HepG2 (cell line): Measurements from ENCODE around the gene CACNG4. TPM values are rescaled to one million over a fixed set of nuclear protein-coding genes. Genes with fewer than 3 reads are reported as not detected.
A peak's percentile ranks its signal among the peaks of the same experiment; 100 is the strongest.

ENCODE experiments used
- ATAC-seq: fragments of 200-7000 bp; cut with Tn5 transposase; 3 replicates; pipeline ENCODE4 v1.9.1; 2020; ENCODE audit warnings: mild to moderate bottlenecking, moderate library complexity
- BruUV-seq: library from RNA; stranded (reverse); fragments of 400-500 nt; replicated peaks from 2 replicates; lab custom pipeline; 2021; lab: Mats Ljungman, UMichigan
- CTCF ChIA-PET: fragments of 300-600 bp; formaldehyde crosslinking; extraction: SDS; loops from one replicate; lab custom pipeline; 2021; ENCODE audit warnings: low total read pairs, inconsistent platforms, low intra/inter-chr PET ratio; lab: Yijun Ruan, JAX
- POLR2A ChIA-PET: fragments of 350-600 bp; sonication (Branson Sonifier 250); formaldehyde crosslinking; loops from one replicate; lab custom pipeline; 2020; ENCODE audit warnings: antibody characterized with exemption, inconsistent platforms; lab: Yijun Ruan, JAX
- DNase-seq: peaks from one replicate; pipeline ENCODE4 v3.0.0-alpha.2; 2015; ENCODE audit warnings: low spot score
- FAIRE-seq: peaks from 3 replicates; lab custom pipeline; 2011; peaks lifted over from hg19 to GRCh38; lab: Jason Lieb, UNC
- H2AFZ ChIP-seq: one replicate; pipeline ENCODE4 v1.6.1; 2011; ENCODE audit warnings: low read length, inconsistent platforms
- H3K27ac ChIP-seq: fragments of 300-600 bp; 3 replicates; pipeline ENCODE4 v1.8.0; 2011; ENCODE audit warnings: mixed run types, mild to moderate bottlenecking, mixed read lengths, low read length, inconsistent platforms; ENCODE audit not compliant: insufficient read depth; ENCODE audit errors: extremely low read length
- H3K27me3 ChIP-seq, 2 experiments: fragments of 200-600 bp in 1 of 2; 2 replicates in 1 of 2; 3 replicates in 1 of 2; pipeline versions ENCODE4 v1.6.0 to v1.8.0; 2011; ENCODE audit warnings: low read length in 2 of 2, mild to moderate bottlenecking in 2 of 2, moderate library complexity in 2 of 2, inconsistent platforms in 1 of 2; ENCODE audit not compliant: insufficient read depth in 2 of 2, control insufficient read depth in 1 of 2
- H3K36me3 ChIP-seq, 2 experiments: fragments of 200-600 bp in 1 of 2; replicated peaks in 1 of 2; 2 replicates in 1 of 2; 3 replicates in 1 of 2; pipeline versions ENCODE4 v1.5.1 to v1.8.0; 2011; ENCODE audit warnings: low read length in 2 of 2, inconsistent platforms in 1 of 2; ENCODE audit not compliant: insufficient read depth in 2 of 2, control insufficient read depth in 1 of 2
- H3K4me1 ChIP-seq: 2 replicates; pipeline ENCODE4 v1.5.1; 2012; ENCODE audit warnings: low read length, inconsistent platforms; ENCODE audit not compliant: insufficient read depth
- H3K4me2 ChIP-seq: 2 replicates; pipeline ENCODE4 v1.6.0; 2011; ENCODE audit warnings: low read depth, low read length, inconsistent platforms
- H3K4me3 ChIP-seq, 3 experiments: fragments of 200-600 bp in 1 of 3; sonication (generic), shearing (Covaris generic) in 1 of 3; replicated peaks in 1 of 3; 2 replicates each; pipeline ENCODE4 v1.5.1; 2011 to 2016; ENCODE audit warnings: low read length in 3 of 3, inconsistent platforms in 2 of 3, low read depth in 2 of 3, mild to moderate bottlenecking in 2 of 3, control low read depth in 1 of 3, mixed read lengths in 1 of 3; ENCODE audit not compliant: insufficient read depth in 1 of 3
- H3K79me2 ChIP-seq: one replicate; pipeline ENCODE4 v1.6.1; 2011; ENCODE audit warnings: low read length, inconsistent platforms; ENCODE audit not compliant: insufficient read depth
- H3K9ac ChIP-seq: 2 replicates; pipeline ENCODE4 v1.6.0; 2011; ENCODE audit warnings: mild to moderate bottlenecking, low read depth, low read length, inconsistent platforms; ENCODE audit not compliant: insufficient read depth
- H3K9me3 ChIP-seq: 2 replicates; pipeline ENCODE4 v1.5.1; 2012; ENCODE audit warnings: mild to moderate bottlenecking, low read length
- H4K20me1 ChIP-seq: 2 replicates; pipeline ENCODE4 v1.6.0; 2011; ENCODE audit warnings: inconsistent platforms, mild to moderate bottlenecking, low read length, moderate library complexity; ENCODE audit not compliant: insufficient read depth
- ARID2 ChIP-seq: sonication (generic); formaldehyde crosslinking; IDR thresholded peaks from 2 replicates; pipeline ENCODE4 v1.8.1; 2022; ENCODE audit warnings: mild to moderate bottlenecking, missing genetic modification reagents, borderline replicate concordance
- DR1 ChIP-seq: sonication (generic); formaldehyde crosslinking; IDR thresholded peaks from 2 replicates; pipeline ENCODE4 v1.8.0; 2021; ENCODE audit warnings: mild to moderate bottlenecking, missing genetic modification reagents, inconsistent platforms
- HNRNPUL1 ChIP-seq: fragments of 200-400 bp; formaldehyde crosslinking; IDR thresholded peaks from 2 replicates; pipeline ENCODE4 v1.6.1; 2017; ENCODE audit warnings: low read depth, mild to moderate bottlenecking, low read length, moderate library complexity
- HOXA5 ChIP-seq: sonication (generic); formaldehyde crosslinking; IDR thresholded peaks from 2 replicates; pipeline ENCODE4 v1.4.0; 2020; ENCODE audit warnings: missing genetic modification reagents
- HOXA9 ChIP-seq: sonication (generic); formaldehyde crosslinking; IDR thresholded peaks from 2 replicates; pipeline ENCODE4 v1.8.1; 2022; ENCODE audit warnings: missing genetic modification reagents, mild to moderate bottlenecking, moderate library complexity, borderline replicate concordance
- MEF2D ChIP-seq: sonication (generic); formaldehyde crosslinking; IDR thresholded peaks from 2 replicates; pipeline ENCODE4 v1.5.1; 2020; ENCODE audit warnings: mild to moderate bottlenecking, missing genetic modification reagents
- PHF21A ChIP-seq: sonication (generic); formaldehyde crosslinking; IDR thresholded peaks from 2 replicates; pipeline ENCODE4 v1.5.0; 2020; ENCODE audit warnings: mild to moderate bottlenecking, missing genetic modification reagents
- SPEN ChIP-seq: sonication (generic); formaldehyde crosslinking; IDR thresholded peaks from 2 replicates; pipeline ENCODE4 v1.5.1; 2020; ENCODE audit warnings: low read depth, mild to moderate bottlenecking, missing genetic modification reagents
- SRSF1 ChIP-seq: fragments of 200-400 bp; formaldehyde crosslinking; optimal IDR thresholded peaks from 2 replicates; pipeline ENCODE3; 2017; ENCODE audit warnings: mild to moderate bottlenecking, low read depth, low read length, moderate library complexity
- ZNF772 ChIP-seq: sonication (generic); formaldehyde crosslinking; IDR thresholded peaks from 2 replicates; pipeline ENCODE4 v1.5.0; 2020; ENCODE audit warnings: mild to moderate bottlenecking, missing genetic modification reagents
- ZNF777 ChIP-seq: sonication (generic); formaldehyde crosslinking; IDR thresholded peaks from 2 replicates; pipeline ENCODE4 v1.4.0; 2020; ENCODE audit warnings: missing genetic modification reagents
- WGBS: methylation state at CpG from one replicate; pipeline ENCODE4 v1.1.6; 2017; ENCODE audit warnings: low lambda C conversion rate; 5-methylcytosine and 5-hydroxymethylcytosine counted together
- in situ Hi-C: cut with HindIII; loops from 2 replicates; pipeline ENCODE4 v1.10.0; 2017; ENCODE audit warnings: low pct_unique_long_range_greater_than_20kb; ENCODE audit not compliant: extremely low pct_ligation_motif_present
- intact Hi-C: fragments of 100-400 bp; cut with micrococcal nuclease; formaldehyde crosslinking; loops from one replicate; pipeline ENCODE4 v1.10.0; 2022; ENCODE audit not compliant: unreplicated experiment
- polyA plus RNA-seq, 8 experiments: library from polyadenylated mRNA; depleted of rRNA in 3 of 8; stranded (reverse) in 7 of 8; unstranded in 1 of 8; fragments of >200 nt; fragmentation: Illumina TruSeq in 4 of 8; extraction: Trizol in 4 of 8; gene quantifications; 2 replicates each; pipeline versions ENCODE4 v1.2.1 to v1.2.3, GENCODE V29; 2011 to 2016; ENCODE audit warnings: low read depth in 4 of 8, missing spikeins in 1 of 8, mixed read lengths in 1 of 8; ENCODE audit not compliant: insufficient read depth in 1 of 8
- total RNA-seq, 5 experiments: library from RNA; depleted of rRNA; stranded (reverse); fragments of >200 nt; fragmentation: Illumina TruSeq; extraction: Trizol; gene quantifications; 2 replicates each; pipeline ENCODE4 v1.2.3, GENCODE V29; 2016; ENCODE audit warnings: low read depth in 1 of 5

The CACNG4 gene
- total and polyA plus RNA-seq, 2 of the 13 experiments (the other 11 are each of a cell fraction or from before 2014, with no cell fraction given), result 0.09 TPM

DNA sequence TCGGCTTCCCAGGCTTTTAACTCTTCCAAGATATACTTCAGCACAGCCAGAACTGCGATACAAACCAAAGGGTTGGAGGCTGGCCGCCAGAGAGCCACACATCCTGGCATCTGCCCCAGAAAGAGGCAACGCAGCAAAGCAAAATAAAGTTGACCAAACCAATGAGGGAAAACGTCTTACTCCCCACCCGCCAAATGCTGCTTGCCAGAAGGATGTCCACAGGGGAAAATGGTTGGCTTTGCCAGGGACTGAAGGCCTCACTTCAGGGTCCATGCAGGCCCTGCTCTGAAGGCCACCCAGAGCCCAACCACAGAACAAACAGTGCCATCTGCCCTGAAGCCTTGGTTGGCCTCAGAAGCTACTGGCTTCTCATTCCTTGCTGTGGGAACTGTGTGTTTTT is 94.9 kb downstream of the CACNG4 start:
- no peaks in the 10 kb centered on the region for H3K79me2 ChIP-seq
- 86% methylated on average over 6 of the region's 6 CpGs for WGBS
- in situ Hi-C loops, result no loop called here
- no peak overlapping the region for H3K4me3 ChIP-seq
- H3K4me1 ChIP-seq, result peaks cover 15% of the 10 kb centered on the region
- ChIA-PET POLR2A (no interaction called here), CTCF (no interaction called here)
- H4K20me1 ChIP-seq, result no peaks in the 10 kb centered on the region
- ATAC-seq (no peak), DNase-seq (no peak), FAIRE-seq (no peak)
- H3K27ac ChIP-seq, result no peak overlapping the region
- intact Hi-C loops, result no loop called here
- H3K9me3 ChIP-seq, result no peaks in the 10 kb centered on the region
- no peak overlapping the region for H2AFZ ChIP-seq
- BruUV-seq, result no TSS peak
- H3K27me3 ChIP-seq, result peaks cover 2 to 5% of the 10 kb centered on the region in 2 experiments; a peak in 2 of 5 replicates
- no peak overlapping the region for H3K9ac ChIP-seq
- no peaks in the 10 kb centered on the region for H3K36me3 ChIP-seq
- no peak overlapping the region for H3K4me2 ChIP-seq
- TF ChIP-seq PHF21A (CRISPR knock-in tag) (0 out of 2 replicates have a peak, but pooled peaks have one; percentile 17), DR1 (CRISPR knock-in tag) (no peak)

DNA sequence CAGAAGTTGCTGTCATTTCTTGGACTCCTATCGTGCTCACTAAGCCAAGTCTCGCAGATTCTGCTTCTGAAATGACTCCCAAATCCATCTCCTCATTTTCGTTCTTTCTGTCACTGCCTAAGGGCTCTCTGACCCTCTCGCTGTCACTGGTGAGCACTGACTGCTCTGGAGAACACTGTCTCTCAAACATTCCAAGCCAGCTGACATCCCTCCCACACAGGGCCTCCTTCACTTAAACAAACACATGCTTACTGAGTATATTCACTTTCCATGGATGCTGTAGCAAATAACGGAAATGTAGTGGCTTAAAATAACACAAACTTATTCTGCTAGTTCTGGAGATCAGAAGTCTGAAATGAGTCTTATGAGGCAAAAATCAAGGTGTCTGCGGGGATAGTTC is 98.6 kb downstream of the CACNG4 start:
- POLR2A ChIA-PET, result no interaction called here
- TF ChIP-seq HOXA9 (CRISPR knock-in tag) (no peak), ZNF772 (CRISPR knock-in tag) (no peak), HNRNPUL1 (no peak), SPEN (CRISPR knock-in tag) (no peak), ARID2 (CRISPR knock-in tag) (no peak), MEF2D (CRISPR knock-in tag) (no peak), SRSF1 (no peak), ZNF777 (CRISPR knock-in tag) (no peak), HOXA5 (no peak)
- TF ChIP-seq, all 625 proteins: peak for 0
- H2AFZ ChIP-seq, result no peak overlapping the region
- 76% methylated on average over 6 of the region's 6 CpGs for WGBS
- H3K27me3 ChIP-seq, result no peaks in the 10 kb centered on the region
- ATAC-seq (peak; percentile 43), DNase-seq (no peak), FAIRE-seq (no peak)
- CTCF ChIA-PET, result no interaction called here
- H3K9ac ChIP-seq, result no peak overlapping the region
- H3K4me2 ChIP-seq, result no peak overlapping the region
- H3K4me1 ChIP-seq, result peaks cover 15% of the 10 kb centered on the region
- H3K36me3 ChIP-seq, result no peaks in the 10 kb centered on the region
- no peaks in the 10 kb centered on the region for H3K79me2 ChIP-seq
- no peaks in the 10 kb centered on the region for H3K9me3 ChIP-seq
- H4K20me1 ChIP-seq, result no peaks in the 10 kb centered on the region
- H3K27ac ChIP-seq, result no peak overlapping the region
- intact Hi-C loops, result no loop called here
- no TSS peak for BruUV-seq
- H3K4me3 ChIP-seq, result no peak overlapping the region
- in situ Hi-C loops, result no loop called here
